GM23338 (cell line): ENCODE results near the gene KRTAP12-4. TPM values are rescaled to one million over a fixed set of nuclear protein-coding genes. Genes with fewer than 3 reads are reported as not detected.

Experiments
- ATAC-seq: fragments of 200-7000 bp; cut with Tn5 transposase; 3 replicates; pipeline ENCODE4 v1.9.1; 2020
- DNase-seq: peaks from one replicate; pipeline ENCODE4 v3.0.0-alpha.2; 2015; ENCODE audit warnings: low spot score
- H2AFZ ChIP-seq: fragments of 200-600 bp; sonication (generic); 2 replicates; pipeline ENCODE4 v1.8.0; 2016; ENCODE audit warnings: antibody characterized with exemption, mild to moderate bottlenecking, moderate library complexity
- H3F3A ChIP-seq: fragments of 200-600 bp; sonication (generic); replicated peaks from 2 replicates; pipeline ENCODE4 v1.8.0; 2017; ENCODE audit warnings: antibody characterized with exemption, mixed run types, low read depth
- H3K27ac ChIP-seq: fragments of 200-600 bp; sonication (generic); 2 replicates; pipeline ENCODE4 v1.6.1; 2016; ENCODE audit warnings: low read depth
- H3K27me3 ChIP-seq: fragments of 200-600 bp; sonication (generic); 2 replicates; pipeline ENCODE4 v1.8.0; 2016; ENCODE audit warnings: mild to moderate bottlenecking, mixed run types, moderate library complexity; ENCODE audit not compliant: insufficient read depth
- H3K36me3 ChIP-seq: fragments of 200-600 bp; sonication (generic); 2 replicates; pipeline ENCODE4 v1.8.0; 2016; ENCODE audit warnings: mild to moderate bottlenecking; ENCODE audit not compliant: insufficient read depth
- H3K4me1 ChIP-seq: fragments of 200-600 bp; sonication (generic); 2 replicates; pipeline ENCODE4 v1.8.0; 2016; ENCODE audit warnings: mild to moderate bottlenecking, moderate library complexity; ENCODE audit not compliant: insufficient read depth
- H3K4me2 ChIP-seq: fragments of 200-600 bp; sonication (generic); 2 replicates; pipeline ENCODE4 v1.7.1; 2017; ENCODE audit warnings: mixed run types
- H3K4me3 ChIP-seq: fragments of 200-600 bp; sonication (generic); 2 replicates; pipeline ENCODE4 v1.6.1; 2016; ENCODE audit warnings: mixed run types
- H3K79me2 ChIP-seq: fragments of 200-600 bp; sonication (generic); replicated peaks from 2 replicates; pipeline ENCODE4 v1.8.0; 2017; ENCODE audit warnings: mild to moderate bottlenecking; ENCODE audit not compliant: insufficient read depth
- H3K9me2 ChIP-seq: fragments of 200-600 bp; sonication (generic); 2 replicates; pipeline ENCODE4 v1.8.0; 2017; ENCODE audit not compliant: insufficient read depth
- H4K20me1 ChIP-seq: fragments of 200-600 bp; sonication (generic); replicated peaks from 2 replicates; pipeline ENCODE4 v1.8.0; 2017; ENCODE audit warnings: mild to moderate bottlenecking; ENCODE audit not compliant: insufficient read depth
- H3K27ac Mint-ChIP-seq: 2 replicates; pipeline ENCODE4 v1.8.0; 2020; ENCODE audit warnings: inconsistent platforms, mild to moderate bottlenecking, moderate library complexity, mixed read lengths
- H3K27me3 Mint-ChIP-seq: 3 replicates; pipeline ENCODE4 v1.8.0; 2022; ENCODE audit warnings: low read depth, mild to moderate bottlenecking, moderate library complexity, mixed read lengths, inconsistent platforms; ENCODE audit not compliant: insufficient read depth, poor library complexity
- H3K36me3 Mint-ChIP-seq: 3 replicates; pipeline ENCODE4 v1.8.0; 2021; ENCODE audit warnings: low read depth, mild to moderate bottlenecking, inconsistent platforms, moderate library complexity, mixed read lengths
- H3K4me1 Mint-ChIP-seq: 3 replicates; pipeline ENCODE4 v1.8.0; 2020; ENCODE audit warnings: mild to moderate bottlenecking, inconsistent platforms, mixed read lengths
- H3K4me3 Mint-ChIP-seq: 3 replicates; pipeline ENCODE4 v1.8.0; 2021; ENCODE audit warnings: moderate library complexity, mild to moderate bottlenecking, inconsistent platforms, mixed read lengths
- H3K9me3 Mint-ChIP-seq: 3 replicates; pipeline ENCODE4 v1.8.0; 2020; ENCODE audit warnings: moderate library complexity, mild to moderate bottlenecking, inconsistent platforms, mixed read lengths
- CREB1 ChIP-seq: fragments of 250-450 bp; sonication (Bioruptor Pico); IDR thresholded peaks from 2 replicates; pipeline ENCODE4 v1.5.0; 2020; ENCODE audit warnings: low read depth, mild to moderate bottlenecking, moderate library complexity
- EZH2 ChIP-seq: fragments of 200-600 bp; sonication (generic); IDR thresholded peaks from one replicate; pipeline ENCODE4 v1.8.0; 2017; ENCODE audit warnings: antibody characterized with exemption, mild to moderate bottlenecking, low read depth; ENCODE audit not compliant: unreplicated experiment
- EZH2phosphoT487 ChIP-seq: fragments of 200-600 bp; sonication (generic); IDR thresholded peaks from one replicate; pipeline ENCODE4 v1.8.1; 2018; ENCODE audit warnings: antibody characterized with exemption; ENCODE audit not compliant: unreplicated experiment
- JUNB ChIP-seq: IDR thresholded peaks from one replicate; pipeline ENCODE4 v1.6.1; 2016; ENCODE audit warnings: antibody characterized with exemption; ENCODE audit not compliant: unreplicated experiment
- NANOG ChIP-seq: IDR thresholded peaks from 2 replicates; pipeline ENCODE4 v1.6.1; 2016; ENCODE audit warnings: antibody characterized with exemption, borderline replicate concordance
- POLR2AphosphoS5 ChIP-seq: IDR thresholded peaks from 2 replicates; pipeline ENCODE4 v1.6.1; 2016; ENCODE audit warnings: antibody characterized with exemption, low read depth
- STAT1 ChIP-seq: IDR thresholded peaks from one replicate; pipeline ENCODE4 v1.6.1; 2016; ENCODE audit warnings: antibody characterized with exemption; ENCODE audit not compliant: unreplicated experiment
- ZNF114 ChIP-seq: fragments of 250-450 bp; sonication (Bioruptor Pico); IDR thresholded peaks from 2 replicates; pipeline ENCODE4 v1.5.0; 2020; ENCODE audit warnings: mild to moderate bottlenecking, moderate library complexity
- ZNF331 ChIP-seq: fragments of 250-450 bp; sonication (Bioruptor Pico); IDR thresholded peaks from 2 replicates; pipeline ENCODE4 v1.5.0; 2020; ENCODE audit warnings: low read depth, mild to moderate bottlenecking, moderate library complexity
- polyA plus RNA-seq: library from polyadenylated mRNA; unstranded; fragments of >200 nt; fragmentation: Nextera tagmentation; extraction: Ambion mirVana; gene quantifications from 2 replicates; pipeline ENCODE4 v1.2.1, GENCODE V29; 2016
- total RNA-seq: library from RNA; depleted of rRNA; stranded (reverse); fragments of >200 nt; shearing (Covaris generic); gene quantifications from 2 replicates; pipeline ENCODE4 v1.2.3, GENCODE V29; 2014
- TF ChIP-seq, protein P1 (sequence below): IDR thresholded peaks from one replicate; pipeline ENCODE4 v1.6.1; 2018; ENCODE audit warnings: antibody characterized with exemption; ENCODE audit not compliant: unreplicated experiment
- TF ChIP-seq, protein P2 (sequence below), 2 experiments: fragments of 200-600 bp in 1 of 2; sonication (generic) in 1 of 2; conservative IDR thresholded peaks; 2 replicates each; pipeline versions ENCODE4 v1.5.1 to v1.6.1; 2016 to 2017; ENCODE audit warnings: antibody characterized with exemption in 2 of 2, low read depth in 2 of 2, mild to moderate bottlenecking in 2 of 2, moderate library complexity in 1 of 2
- TF ChIP-seq, protein P3 (sequence below): IDR thresholded peaks from 2 replicates; pipeline ENCODE4 v1.6.1; 2016; ENCODE audit warnings: antibody characterized with exemption
- TF ChIP-seq, protein P4 (sequence below): fragments of 250-450 bp; sonication (Bioruptor Pico); IDR thresholded peaks from 2 replicates; pipeline ENCODE4 v1.5.0; 2020; ENCODE audit warnings: mild to moderate bottlenecking, moderate library complexity

Gene KRTAP12-4
- total and polyA plus RNA-seq, 2 experiments from 2014 or later: not detected

DNA sequence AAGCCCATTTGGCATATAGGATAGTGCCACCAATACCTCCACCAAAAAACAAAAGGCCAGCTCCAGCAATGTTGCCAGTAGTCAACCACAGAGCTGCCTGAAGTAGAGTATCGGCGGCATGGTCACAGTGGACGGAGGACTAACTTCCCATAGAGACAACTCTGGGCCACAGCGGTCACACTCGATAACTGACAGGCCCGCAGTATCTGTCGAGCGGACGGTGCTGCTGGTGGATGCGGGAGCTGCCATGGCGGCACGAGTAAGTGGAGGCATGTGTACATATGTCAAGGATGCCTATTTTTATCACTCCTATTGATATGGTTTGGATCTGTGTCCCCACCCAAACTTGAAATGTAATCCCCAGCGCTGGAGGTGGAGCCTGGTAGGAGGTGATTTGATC, 23.4 kb upstream of the KRTAP12-4 start:
- Mint-ChIP-seq H3K36me3 (no peaks in the 10 kb centered on the region), H3K4me1 (no peaks in the 10 kb centered on the region), H3K4me3 (no peak overlapping the region), H3K27ac (no peak overlapping the region), H3K9me3 (peaks cover 2% of the 10 kb centered on the region; the same call in 2 of the 3 replicates), H3K27me3 (no peaks in the 10 kb centered on the region)
- no peak for DNase-seq
- Histone ChIP-seq H3K27me3 (no peaks in the 10 kb centered on the region), H3K9me2 (no peaks in the 10 kb centered on the region; the same call in 1 of the 2 replicates), H3K27ac (no peak overlapping the region), H3K36me3 (no peaks in the 10 kb centered on the region), H3K4me2 (no peak overlapping the region), H3K4me1 (no peaks in the 10 kb centered on the region), H3F3A (no peaks in the 10 kb centered on the region), H3K4me3 (no peak overlapping the region), H2AFZ (no peak overlapping the region), H3K79me2 (no peaks in the 10 kb centered on the region), H4K20me1 (no peaks in the 10 kb centered on the region)
- ATAC-seq: no peak
- TF ChIP-seq EZH2 (no peak), ZNF114 (CRISPR knock-in tag) (no peak), EZH2phosphoT487 (no peak), CREB1 (CRISPR knock-in tag) (no peak), NANOG (no peak), ZNF331 (CRISPR knock-in tag) (no peak), JUNB (no peak), STAT1 (no peak), POLR2AphosphoS5 (no peak)
- TF ChIP-seq, protein P1, sequence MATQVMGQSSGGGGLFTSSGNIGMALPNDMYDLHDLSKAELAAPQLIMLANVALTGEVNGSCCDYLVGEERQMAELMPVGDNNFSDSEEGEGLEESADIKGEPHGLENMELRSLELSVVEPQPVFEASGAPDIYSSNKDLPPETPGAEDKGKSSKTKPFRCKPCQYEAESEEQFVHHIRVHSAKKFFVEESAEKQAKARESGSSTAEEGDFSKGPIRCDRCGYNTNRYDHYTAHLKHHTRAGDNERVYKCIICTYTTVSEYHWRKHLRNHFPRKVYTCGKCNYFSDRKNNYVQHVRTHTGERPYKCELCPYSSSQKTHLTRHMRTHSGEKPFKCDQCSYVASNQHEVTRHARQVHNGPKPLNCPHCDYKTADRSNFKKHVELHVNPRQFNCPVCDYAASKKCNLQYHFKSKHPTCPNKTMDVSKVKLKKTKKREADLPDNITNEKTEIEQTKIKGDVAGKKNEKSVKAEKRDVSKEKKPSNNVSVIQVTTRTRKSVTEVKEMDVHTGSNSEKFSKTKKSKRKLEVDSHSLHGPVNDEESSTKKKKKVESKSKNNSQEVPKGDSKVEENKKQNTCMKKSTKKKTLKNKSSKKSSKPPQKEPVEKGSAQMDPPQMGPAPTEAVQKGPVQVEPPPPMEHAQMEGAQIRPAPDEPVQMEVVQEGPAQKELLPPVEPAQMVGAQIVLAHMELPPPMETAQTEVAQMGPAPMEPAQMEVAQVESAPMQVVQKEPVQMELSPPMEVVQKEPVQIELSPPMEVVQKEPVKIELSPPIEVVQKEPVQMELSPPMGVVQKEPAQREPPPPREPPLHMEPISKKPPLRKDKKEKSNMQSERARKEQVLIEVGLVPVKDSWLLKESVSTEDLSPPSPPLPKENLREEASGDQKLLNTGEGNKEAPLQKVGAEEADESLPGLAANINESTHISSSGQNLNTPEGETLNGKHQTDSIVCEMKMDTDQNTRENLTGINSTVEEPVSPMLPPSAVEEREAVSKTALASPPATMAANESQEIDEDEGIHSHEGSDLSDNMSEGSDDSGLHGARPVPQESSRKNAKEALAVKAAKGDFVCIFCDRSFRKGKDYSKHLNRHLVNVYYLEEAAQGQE: no peak
- TF ChIP-seq, protein P2, sequence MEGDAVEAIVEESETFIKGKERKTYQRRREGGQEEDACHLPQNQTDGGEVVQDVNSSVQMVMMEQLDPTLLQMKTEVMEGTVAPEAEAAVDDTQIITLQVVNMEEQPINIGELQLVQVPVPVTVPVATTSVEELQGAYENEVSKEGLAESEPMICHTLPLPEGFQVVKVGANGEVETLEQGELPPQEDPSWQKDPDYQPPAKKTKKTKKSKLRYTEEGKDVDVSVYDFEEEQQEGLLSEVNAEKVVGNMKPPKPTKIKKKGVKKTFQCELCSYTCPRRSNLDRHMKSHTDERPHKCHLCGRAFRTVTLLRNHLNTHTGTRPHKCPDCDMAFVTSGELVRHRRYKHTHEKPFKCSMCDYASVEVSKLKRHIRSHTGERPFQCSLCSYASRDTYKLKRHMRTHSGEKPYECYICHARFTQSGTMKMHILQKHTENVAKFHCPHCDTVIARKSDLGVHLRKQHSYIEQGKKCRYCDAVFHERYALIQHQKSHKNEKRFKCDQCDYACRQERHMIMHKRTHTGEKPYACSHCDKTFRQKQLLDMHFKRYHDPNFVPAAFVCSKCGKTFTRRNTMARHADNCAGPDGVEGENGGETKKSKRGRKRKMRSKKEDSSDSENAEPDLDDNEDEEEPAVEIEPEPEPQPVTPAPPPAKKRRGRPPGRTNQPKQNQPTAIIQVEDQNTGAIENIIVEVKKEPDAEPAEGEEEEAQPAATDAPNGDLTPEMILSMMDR (conservative IDR thresholded peaks at IDR 0.05; ENCODE audit: low read depth in 2 of 2): no peak
- TF ChIP-seq, protein P3, sequence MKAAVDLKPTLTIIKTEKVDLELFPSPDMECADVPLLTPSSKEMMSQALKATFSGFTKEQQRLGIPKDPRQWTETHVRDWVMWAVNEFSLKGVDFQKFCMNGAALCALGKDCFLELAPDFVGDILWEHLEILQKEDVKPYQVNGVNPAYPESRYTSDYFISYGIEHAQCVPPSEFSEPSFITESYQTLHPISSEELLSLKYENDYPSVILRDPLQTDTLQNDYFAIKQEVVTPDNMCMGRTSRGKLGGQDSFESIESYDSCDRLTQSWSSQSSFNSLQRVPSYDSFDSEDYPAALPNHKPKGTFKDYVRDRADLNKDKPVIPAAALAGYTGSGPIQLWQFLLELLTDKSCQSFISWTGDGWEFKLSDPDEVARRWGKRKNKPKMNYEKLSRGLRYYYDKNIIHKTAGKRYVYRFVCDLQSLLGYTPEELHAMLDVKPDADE: no peak
- TF ChIP-seq, protein P4, sequence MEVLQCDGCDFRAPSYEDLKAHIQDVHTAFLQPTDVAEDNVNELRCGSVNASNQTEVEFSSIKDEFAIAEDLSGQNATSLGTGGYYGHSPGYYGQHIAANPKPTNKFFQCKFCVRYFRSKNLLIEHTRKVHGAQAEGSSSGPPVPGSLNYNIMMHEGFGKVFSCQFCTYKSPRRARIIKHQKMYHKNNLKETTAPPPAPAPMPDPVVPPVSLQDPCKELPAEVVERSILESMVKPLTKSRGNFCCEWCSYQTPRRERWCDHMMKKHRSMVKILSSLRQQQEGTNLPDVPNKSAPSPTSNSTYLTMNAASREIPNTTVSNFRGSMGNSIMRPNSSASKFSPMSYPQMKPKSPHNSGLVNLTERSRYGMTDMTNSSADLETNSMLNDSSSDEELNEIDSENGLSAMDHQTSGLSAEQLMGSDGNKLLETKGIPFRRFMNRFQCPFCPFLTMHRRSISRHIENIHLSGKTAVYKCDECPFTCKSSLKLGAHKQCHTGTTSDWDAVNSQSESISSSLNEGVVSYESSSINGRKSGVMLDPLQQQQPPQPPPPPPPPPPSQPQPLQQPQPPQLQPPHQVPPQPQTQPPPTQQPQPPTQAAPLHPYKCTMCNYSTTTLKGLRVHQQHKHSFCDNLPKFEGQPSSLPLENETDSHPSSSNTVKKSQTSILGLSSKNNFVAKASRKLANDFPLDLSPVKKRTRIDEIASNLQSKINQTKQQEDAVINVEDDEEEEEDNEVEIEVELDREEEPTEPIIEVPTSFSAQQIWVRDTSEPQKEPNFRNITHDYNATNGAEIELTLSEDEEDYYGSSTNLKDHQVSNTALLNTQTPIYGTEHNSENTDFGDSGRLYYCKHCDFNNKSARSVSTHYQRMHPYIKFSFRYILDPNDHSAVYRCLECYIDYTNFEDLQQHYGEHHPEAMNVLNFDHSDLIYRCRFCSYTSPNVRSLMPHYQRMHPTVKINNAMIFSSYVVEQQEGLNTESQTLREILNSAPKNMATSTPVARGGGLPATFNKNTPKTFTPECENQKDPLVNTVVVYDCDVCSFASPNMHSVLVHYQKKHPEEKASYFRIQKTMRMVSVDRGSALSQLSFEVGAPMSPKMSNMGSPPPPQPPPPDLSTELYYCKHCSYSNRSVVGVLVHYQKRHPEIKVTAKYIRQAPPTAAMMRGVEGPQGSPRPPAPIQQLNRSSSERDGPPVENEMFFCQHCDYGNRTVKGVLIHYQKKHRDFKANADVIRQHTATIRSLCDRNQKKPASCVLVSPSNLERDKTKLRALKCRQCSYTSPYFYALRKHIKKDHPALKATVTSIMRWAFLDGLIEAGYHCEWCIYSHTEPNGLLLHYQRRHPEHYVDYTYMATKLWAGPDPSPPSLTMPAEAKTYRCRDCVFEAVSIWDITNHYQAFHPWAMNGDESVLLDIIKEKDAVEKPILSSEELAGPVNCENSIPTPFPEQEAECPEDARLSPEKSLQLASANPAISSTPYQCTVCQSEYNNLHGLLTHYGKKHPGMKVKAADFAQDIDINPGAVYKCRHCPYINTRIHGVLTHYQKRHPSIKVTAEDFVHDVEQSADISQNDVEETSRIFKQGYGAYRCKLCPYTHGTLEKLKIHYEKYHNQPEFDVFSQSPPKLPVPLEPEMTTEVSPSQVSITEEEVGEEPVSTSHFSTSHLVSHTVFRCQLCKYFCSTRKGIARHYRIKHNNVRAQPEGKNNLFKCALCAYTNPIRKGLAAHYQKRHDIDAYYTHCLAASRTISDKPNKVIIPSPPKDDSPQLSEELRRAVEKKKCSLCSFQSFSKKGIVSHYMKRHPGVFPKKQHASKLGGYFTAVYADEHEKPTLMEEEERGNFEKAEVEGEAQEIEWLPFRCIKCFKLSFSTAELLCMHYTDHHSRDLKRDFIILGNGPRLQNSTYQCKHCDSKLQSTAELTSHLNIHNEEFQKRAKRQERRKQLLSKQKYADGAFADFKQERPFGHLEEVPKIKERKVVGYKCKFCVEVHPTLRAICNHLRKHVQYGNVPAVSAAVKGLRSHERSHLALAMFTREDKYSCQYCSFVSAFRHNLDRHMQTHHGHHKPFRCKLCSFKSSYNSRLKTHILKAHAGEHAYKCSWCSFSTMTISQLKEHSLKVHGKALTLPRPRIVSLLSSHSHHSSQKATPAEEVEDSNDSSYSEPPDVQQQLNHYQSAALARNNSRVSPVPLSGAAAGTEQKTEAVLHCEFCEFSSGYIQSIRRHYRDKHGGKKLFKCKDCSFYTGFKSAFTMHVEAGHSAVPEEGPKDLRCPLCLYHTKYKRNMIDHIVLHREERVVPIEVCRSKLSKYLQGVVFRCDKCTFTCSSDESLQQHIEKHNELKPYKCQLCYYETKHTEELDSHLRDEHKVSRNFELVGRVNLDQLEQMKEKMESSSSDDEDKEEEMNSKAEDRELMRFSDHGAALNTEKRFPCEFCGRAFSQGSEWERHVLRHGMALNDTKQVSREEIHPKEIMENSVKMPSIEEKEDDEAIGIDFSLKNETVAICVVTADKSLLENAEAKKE (CRISPR knock-in tag): no peak
